Measurements from ENCODE around the gene PIBF1.

PIBF1 gene

DNA sequence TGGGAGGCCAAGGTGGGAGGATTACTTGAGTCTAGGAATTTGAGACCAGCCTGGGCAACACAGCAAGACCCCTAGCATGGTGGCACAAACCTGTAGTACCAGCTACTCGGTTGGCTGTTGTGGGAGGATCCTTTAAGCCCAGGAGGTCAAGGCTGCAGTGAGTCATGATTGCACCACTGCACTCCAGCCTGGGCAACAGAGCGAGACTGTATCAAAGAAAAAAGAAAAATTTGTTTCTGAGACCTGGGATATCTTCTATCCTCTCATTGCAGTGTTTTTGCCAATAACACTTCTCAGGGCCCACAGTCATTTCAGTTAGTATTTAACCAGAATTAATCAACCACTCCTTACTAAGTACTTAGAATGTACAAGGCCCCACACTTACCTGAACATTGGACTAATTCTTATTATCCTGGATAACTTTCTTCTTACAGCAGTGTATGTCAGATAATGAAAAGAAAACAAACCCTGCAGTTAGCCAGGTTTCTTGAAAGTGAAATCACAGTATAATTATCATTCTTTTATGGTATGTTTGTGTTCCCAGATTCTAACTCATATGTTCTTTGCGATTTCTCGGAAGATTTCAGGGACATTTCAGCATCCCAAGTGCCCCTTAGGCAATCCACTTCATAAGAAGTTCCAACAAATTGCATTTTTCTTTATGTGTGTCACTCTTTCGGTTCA, 201.3 kb downstream of the PIBF1 start:
- no peak for DNase-seq
- in situ Hi-C loops (cut with MboI; ENCODE audit: low pct_unique_long_range_greater_than_20kb, low sequenced_read_pairs): no loop called here

DNA sequence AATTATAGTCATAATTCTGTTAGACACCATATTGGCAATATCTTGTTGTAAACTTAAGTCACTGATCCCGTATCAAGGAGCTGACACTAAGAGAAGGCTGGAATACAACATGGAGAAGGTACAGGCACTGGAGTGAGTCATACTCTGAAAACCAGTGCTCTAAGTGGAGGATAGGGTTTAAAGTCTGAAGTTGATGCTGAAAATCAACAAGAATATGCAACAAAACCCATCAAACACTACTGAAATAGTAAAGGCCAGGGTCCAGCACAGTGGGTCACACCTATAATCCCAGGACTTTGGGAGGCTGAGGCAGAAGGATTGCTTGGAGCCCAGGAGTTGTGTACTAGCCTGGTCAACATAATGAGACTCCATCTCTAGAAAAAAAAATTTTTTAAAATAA, 203.7 kb downstream of the PIBF1 start:
- in situ Hi-C loops (cut with MboI; ENCODE audit: low pct_unique_long_range_greater_than_20kb, low sequenced_read_pairs): no loop called here
- no peak for DNase-seq

DNA sequence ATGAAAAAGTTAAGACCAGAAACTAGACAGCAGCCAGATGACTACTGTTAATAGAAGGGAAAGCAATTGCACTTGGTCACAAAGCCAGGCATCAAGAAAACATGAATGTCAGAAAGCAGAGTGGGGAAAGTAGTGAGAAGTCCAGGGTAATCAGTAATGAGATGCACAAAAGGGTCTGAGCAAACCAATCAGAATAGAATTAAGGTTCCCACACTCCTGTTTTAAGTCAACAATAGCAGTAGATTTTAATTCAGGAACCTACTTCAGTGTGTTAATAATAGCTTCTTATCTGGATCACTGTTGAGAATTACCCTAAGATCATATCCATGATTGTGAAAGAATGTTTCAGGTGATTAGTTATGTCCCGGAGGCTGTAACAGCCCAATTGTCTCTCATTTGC, 204.3 kb downstream of the PIBF1 start:
- in situ Hi-C loops (cut with MboI; ENCODE audit: low pct_unique_long_range_greater_than_20kb, low sequenced_read_pairs): no loop called here
- no peak for DNase-seq

- no peak for DNase-seq
- in situ Hi-C loops (cut with MboI; ENCODE audit: low pct_unique_long_range_greater_than_20kb, low sequenced_read_pairs): no loop called here
Measured at GRCh38 chr13:72990953-72991352, 209.0 kb downstream of the PIBF1 start.

- in situ Hi-C loops (cut with MboI; ENCODE audit: low pct_unique_long_range_greater_than_20kb, low sequenced_read_pairs): no loop called here
- DNase-seq: no peak
Measured at GRCh38 chr13:72998012-72998411, 216.1 kb downstream of the PIBF1 start.

DNA sequence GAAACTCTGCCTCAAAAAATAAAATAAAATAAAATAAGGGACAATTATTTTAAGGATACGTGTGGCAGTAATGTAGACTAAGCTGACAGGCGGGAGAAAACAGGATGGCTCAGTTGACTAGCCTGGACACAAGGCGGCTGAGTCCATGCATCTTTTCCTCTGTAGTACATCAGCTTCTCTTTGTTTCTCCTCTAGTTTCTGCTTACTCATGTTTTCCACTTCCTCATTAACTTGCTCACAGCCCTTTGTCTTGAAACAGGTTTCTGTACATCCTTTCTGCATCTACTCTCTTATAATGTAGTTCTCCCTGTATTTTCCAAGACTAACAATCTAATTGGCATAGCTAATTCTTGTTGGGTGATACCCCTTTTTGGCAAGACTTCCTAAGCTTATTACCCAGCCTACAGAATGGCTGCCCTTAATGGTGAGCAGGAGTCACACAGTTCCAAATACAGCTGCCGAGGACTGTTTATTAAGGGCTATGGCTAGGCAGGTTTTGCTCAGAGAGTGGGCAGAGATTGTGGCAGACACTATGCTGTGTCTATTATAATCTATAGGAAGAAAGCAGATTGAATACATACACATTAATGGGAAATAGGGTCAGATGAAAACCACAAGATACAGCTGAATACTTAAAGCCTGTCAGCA, 218.2 kb downstream of the PIBF1 start:
- peak; percentile 57 for DNase-seq

GRCh38 chr13:73001971-73002370, 220.0 kb downstream of the PIBF1 start:
- no peak for DNase-seq
- in situ Hi-C loops (cut with MboI; ENCODE audit: low pct_unique_long_range_greater_than_20kb, low sequenced_read_pairs): no loop called here

More for the DNA sequence above, 218.2 kb downstream of the PIBF1 start:
- in situ Hi-C loops (cut with MboI; ENCODE audit: low pct_unique_long_range_greater_than_20kb, low sequenced_read_pairs): no loop called here

GRCh38 chr13:73011751-73012150, 229.8 kb downstream of the PIBF1 start:
- no peak for DNase-seq
- in situ Hi-C loops (cut with MboI; ENCODE audit: low pct_unique_long_range_greater_than_20kb, low sequenced_read_pairs): no loop called here

- in situ Hi-C loops (cut with MboI; ENCODE audit: low pct_unique_long_range_greater_than_20kb, low sequenced_read_pairs): no loop called here
- DNase-seq: no peak
Measured at GRCh38 chr13:73015805-73016204, 233.9 kb downstream of the PIBF1 start.

DNA sequence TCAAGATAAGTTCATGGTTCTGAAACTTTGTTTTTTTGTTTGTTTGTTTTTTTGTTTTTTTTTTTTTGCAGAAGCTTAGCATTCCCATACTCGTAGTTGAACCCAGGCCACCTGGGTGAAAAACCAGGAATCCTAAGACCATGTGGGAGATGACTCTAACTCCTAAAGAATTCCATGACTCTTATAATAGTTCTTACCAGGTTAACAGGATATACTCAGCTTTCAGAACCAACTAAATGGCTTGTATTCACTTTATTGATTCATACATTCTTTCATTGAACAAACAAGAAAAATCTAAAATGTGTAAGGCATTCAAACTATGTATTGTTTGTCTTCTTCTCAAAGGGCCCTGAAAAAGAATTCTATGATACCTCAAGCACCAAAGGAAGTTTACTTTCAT, 236.4 kb downstream of the PIBF1 start:
- in situ Hi-C loops (cut with MboI; ENCODE audit: low pct_unique_long_range_greater_than_20kb, low sequenced_read_pairs): no loop called here
- no peak for DNase-seq

- DNase-seq: no peak
- in situ Hi-C loops (cut with MboI; ENCODE audit: low pct_unique_long_range_greater_than_20kb, low sequenced_read_pairs): no loop called here
Measured at GRCh38 chr13:73025217-73026012, 243.5 kb downstream of the PIBF1 start.

DNA sequence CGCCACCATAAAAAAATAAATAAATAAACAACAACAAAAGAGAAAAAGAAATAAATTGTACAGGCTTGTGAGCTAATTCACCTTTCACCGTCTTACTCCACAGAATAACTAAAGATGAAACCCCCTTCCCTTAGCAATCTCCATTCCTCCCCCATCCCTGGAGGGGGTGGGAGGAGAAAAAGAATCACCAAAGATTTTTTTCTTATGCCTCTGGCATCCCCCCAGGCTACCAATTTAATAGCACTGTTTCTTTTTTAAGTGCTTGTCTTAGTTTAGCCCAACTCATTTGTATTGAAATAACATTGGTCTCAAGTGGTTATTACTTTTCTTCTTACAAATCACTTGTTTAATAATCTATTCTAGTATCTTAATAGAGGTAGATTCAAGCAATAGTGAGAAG, 253.0 kb downstream of the PIBF1 start:
- no peak for DNase-seq
- in situ Hi-C loops (cut with MboI; ENCODE audit: low pct_unique_long_range_greater_than_20kb, low sequenced_read_pairs): no loop called here

GRCh38 chr13:73035660-73036059, 253.7 kb downstream of the PIBF1 start:
- no peak for DNase-seq
- in situ Hi-C loops (cut with MboI; ENCODE audit: low pct_unique_long_range_greater_than_20kb, low sequenced_read_pairs): no loop called here

- in situ Hi-C loops (cut with MboI; ENCODE audit: low pct_unique_long_range_greater_than_20kb, low sequenced_read_pairs): no loop called here
- DNase-seq: no peak
Measured at GRCh38 chr13:73036566-73036965, 254.6 kb downstream of the PIBF1 start.

GRCh38 chr13:73038064-73038463, 256.1 kb downstream of the PIBF1 start:
- in situ Hi-C loops (cut with MboI; ENCODE audit: low pct_unique_long_range_greater_than_20kb, low sequenced_read_pairs): no loop called here
- DNase-seq: no peak

GRCh38 chr13:73039201-73040108, 257.5 kb downstream of the PIBF1 start:
- in situ Hi-C loops (cut with MboI; ENCODE audit: low pct_unique_long_range_greater_than_20kb, low sequenced_read_pairs): no loop called here
- no peak for DNase-seq

- no peak for DNase-seq
- in situ Hi-C loops (cut with MboI; ENCODE audit: low pct_unique_long_range_greater_than_20kb, low sequenced_read_pairs): no loop called here
Measured at GRCh38 chr13:73040484-73040883, 258.6 kb downstream of the PIBF1 start.

- DNase-seq: peak; percentile 48
- in situ Hi-C loops (cut with MboI; ENCODE audit: low pct_unique_long_range_greater_than_20kb, low sequenced_read_pairs): no loop called here
Measured at GRCh38 chr13:73040968-73041596, 259.1 kb downstream of the PIBF1 start.

- no peak for DNase-seq
- in situ Hi-C loops (cut with MboI; ENCODE audit: low pct_unique_long_range_greater_than_20kb, low sequenced_read_pairs): no loop called here
Measured at GRCh38 chr13:73045031-73045430, 263.1 kb downstream of the PIBF1 start.
